PC-3 (cell line): ENCODE results near the gene EMSY. TPM values are rescaled to one million over a fixed set of nuclear protein-coding genes. Genes with fewer than 3 reads are reported as not detected.

ENCODE experiments used
- ATAC-seq: fragments of 200-7000 bp; cut with Tn5 transposase; 2 replicates; pipeline ENCODE4 v1.9.1; 2020; ENCODE audit warnings: mild to moderate bottlenecking, moderate library complexity
- BruUV-seq: library from RNA; stranded (reverse); fragments of 400-500 nt; replicated peaks from 2 replicates; lab custom pipeline; 2021; lab: Mats Ljungman, UMichigan
- CTCF ChIA-PET: fragments of 300-600 bp; sonication (Branson Sonifier 250); formaldehyde crosslinking; loops from one replicate; lab custom pipeline; 2022; ENCODE audit warnings: antibody characterized with exemption; lab: Charles Lee
- POLR2A ChIA-PET: fragments of 300-600 bp; sonication (Branson Sonifier 250); formaldehyde crosslinking; loops from one replicate; lab custom pipeline; 2022; ENCODE audit warnings: antibody characterized with exemption; ENCODE audit not compliant: unreplicated experiment; lab: Charles Lee
- DNase-seq: peaks from one replicate; pipeline ENCODE4 v3.0.0-alpha.2; 2015
- H2AFZ ChIP-seq: fragments of 300-600 bp; sonication (generic); 2 replicates; pipeline ENCODE4 v1.6.0; 2016; ENCODE audit warnings: antibody characterized with exemption, low read length
- H3F3A ChIP-seq: fragments of 300-600 bp; sonication (generic); one replicate; pipeline ENCODE4 v1.6.0; 2017; ENCODE audit warnings: antibody characterized with exemption, low read length, control low read depth, mild to moderate bottlenecking; ENCODE audit not compliant: unreplicated experiment
- H3K27ac ChIP-seq: fragments of 300-600 bp; sonication (generic); 2 replicates; pipeline ENCODE4 v1.5.1; 2016; ENCODE audit warnings: mild to moderate bottlenecking, low read length
- H3K27me3 ChIP-seq: fragments of 300-600 bp; sonication (generic); 2 replicates; pipeline ENCODE4 v1.6.1; 2016; ENCODE audit warnings: low read length, mixed read lengths
- H3K36me3 ChIP-seq: fragments of 300-600 bp; sonication (generic); 2 replicates; pipeline ENCODE4 v1.6.1; 2016; ENCODE audit warnings: low read depth, mixed run types, low read length, mixed read lengths
- H3K4me1 ChIP-seq: fragments of 300-600 bp; sonication (generic); 2 replicates; pipeline ENCODE4 v1.5.1; 2016; ENCODE audit warnings: low read length; ENCODE audit not compliant: insufficient read depth
- H3K4me2 ChIP-seq: fragments of 300-600 bp; sonication (generic); 2 replicates; pipeline ENCODE4 v1.6.0; 2016; ENCODE audit warnings: low read length
- H3K4me3 ChIP-seq: fragments of 300-600 bp; sonication (generic); 2 replicates; pipeline ENCODE4 v1.5.1; 2016; ENCODE audit warnings: mild to moderate bottlenecking, low read length, mixed read lengths
- H3K79me2 ChIP-seq: fragments of 300-600 bp; sonication (generic); 2 replicates; pipeline ENCODE4 v1.6.1; 2017; ENCODE audit warnings: low read length, mixed read lengths
- H3K9ac ChIP-seq: fragments of 300-600 bp; sonication (generic); 2 replicates; pipeline ENCODE4 v1.6.0; 2016; ENCODE audit warnings: mild to moderate bottlenecking, low read length
- H3K9me2 ChIP-seq: fragments of 300-600 bp; sonication (generic); replicated peaks from 2 replicates; pipeline ENCODE4 v1.6.1; 2016; ENCODE audit warnings: mixed run types, low read length, mixed read lengths
- H3K9me3 ChIP-seq: fragments of 300-600 bp; sonication (generic); 2 replicates; pipeline ENCODE4 v1.6.1; 2016; ENCODE audit warnings: low read length, mixed read lengths
- H4K20me1 ChIP-seq: fragments of 300-600 bp; sonication (generic); 2 replicates; pipeline ENCODE4 v1.6.1; 2016; ENCODE audit warnings: low read length, mixed read lengths
- CTCF ChIP-seq: fragments of 300-600 bp; sonication (generic); conservative IDR thresholded peaks from 2 replicates; pipeline ENCODE4 v1.5.1; 2017; ENCODE audit warnings: antibody characterized with exemption, low read depth, mild to moderate bottlenecking, low read length
- EZH2 ChIP-seq: fragments of 300-600 bp; sonication (generic); IDR thresholded peaks from one replicate; pipeline ENCODE4 v1.6.1; 2017; ENCODE audit warnings: antibody characterized with exemption, mild to moderate bottlenecking, low read length; ENCODE audit not compliant: unreplicated experiment
- EZH2phosphoT487 ChIP-seq: fragments of 300-600 bp; sonication (generic); IDR thresholded peaks from 2 replicates; pipeline ENCODE4 v1.6.1; 2018; ENCODE audit warnings: mild to moderate bottlenecking, antibody characterized with exemption, low read length, borderline replicate concordance
- intact Hi-C: fragments of 100-400 bp; cut with micrococcal nuclease; formaldehyde crosslinking; loops from 2 replicates; pipeline ENCODE4 v1.9.0; 2023
- total RNA-seq: library from RNA; depleted of rRNA; stranded (reverse); fragments of >200 nt; gene quantifications from 2 replicates; pipeline ENCODE4 v1.2.3, GENCODE V29; 2014

The EMSY gene
- total RNA-seq, 1 experiment from 2014 or later = 51.1 TPM

- Histone ChIP-seq H3F3A (no peaks in the 10 kb centered on the region), H3K4me1 (peaks cover 5% of the 10 kb centered on the region; the same call in 1 of the 2 replicates), H3K4me3 (no peak overlapping the region), H4K20me1 (no peaks in the 10 kb centered on the region), H2AFZ (no peak overlapping the region), H3K27ac (no peak overlapping the region), H3K9ac (no peak overlapping the region), H3K4me2 (no peak overlapping the region), H3K27me3 (no peaks in the 10 kb centered on the region), H3K9me2 (no peaks in the 10 kb centered on the region), H3K9me3 (no peaks in the 10 kb centered on the region), H3K36me3 (no peaks in the 10 kb centered on the region), H3K79me2 (no peaks in the 10 kb centered on the region)
- ChIA-PET CTCF (interaction anchor here (1.4 kb wide), 1 partner anchor 393 kb away, joined by 4 read pairs; no protein-coding TSS in a partner anchor), POLR2A (no interaction called here)
- TF ChIP-seq CTCF = no peak
- TF ChIP-seq EZH2 = no peak
- TF ChIP-seq EZH2phosphoT487 = no peak
- DNase-seq = no peak
- no peak for ATAC-seq
- intact Hi-C loops = no loop called here
- BruUV-seq = no TSS peak
These were observed 155.4 kb downstream of the EMSY start for GRCh38 chr11:76600124-76600655.

- no peak for TF ChIP-seq EZH2
- Histone ChIP-seq H3K4me2 (no peak overlapping the region), H3K27ac (no peak overlapping the region), H3K36me3 (no peaks in the 10 kb centered on the region), H3K79me2 (no peaks in the 10 kb centered on the region), H3K9me2 (no peaks in the 10 kb centered on the region), H3K27me3 (no peaks in the 10 kb centered on the region), H3K9ac (no peak overlapping the region), H3K4me3 (no peak overlapping the region), H4K20me1 (no peaks in the 10 kb centered on the region), H2AFZ (no peak overlapping the region), H3K9me3 (no peaks in the 10 kb centered on the region), H3K4me1 (peaks cover 5% of the 10 kb centered on the region; the same call in 1 of the 2 replicates), H3F3A (no peaks in the 10 kb centered on the region)
- BruUV-seq = no TSS peak
- no peak for DNase-seq
- intact Hi-C loops = no loop called here
- ChIA-PET CTCF (no interaction called here), POLR2A (no interaction called here)
- ATAC-seq = no peak
These were observed 156.5 kb downstream of the EMSY start for GRCh38 chr11:76601272-76601671.

- ChIA-PET CTCF (no interaction called here), POLR2A (no interaction called here)
- no peaks in the 10 kb centered on the region for H3F3A ChIP-seq
- ATAC-seq (no peak), DNase-seq (no peak)
- H3K4me3 ChIP-seq = no peak overlapping the region
- H3K9me2 ChIP-seq = no peaks in the 10 kb centered on the region
- no peaks in the 10 kb centered on the region for H3K9me3 ChIP-seq
- H3K4me1 ChIP-seq = peaks cover 5% of the 10 kb centered on the region; the same call in 1 of the 2 replicates
- BruUV-seq = no TSS peak
- intact Hi-C loops = no loop called here
- no peak overlapping the region for H3K27ac ChIP-seq
- no peak overlapping the region for H3K4me2 ChIP-seq
- H3K27me3 ChIP-seq = no peaks in the 10 kb centered on the region
- no peak overlapping the region for H2AFZ ChIP-seq
- H4K20me1 ChIP-seq = no peaks in the 10 kb centered on the region
- TF ChIP-seq CTCF (no peak), EZH2phosphoT487 (no peak), EZH2 (no peak)
- no peaks in the 10 kb centered on the region for H3K36me3 ChIP-seq
- H3K9ac ChIP-seq = no peak overlapping the region
- no peaks in the 10 kb centered on the region for H3K79me2 ChIP-seq
These were observed 156.9 kb downstream of the EMSY start for GRCh38 chr11:76601724-76602123.
